Upper lobe of left lung (tissue), 4 donors: ENCODE measurements around the gene SLC25A47.

ENCODE experiments used
- EP300 ChIP-seq, 4 donors: sonication (generic); formaldehyde crosslinking; IDR thresholded peaks; one replicate each; pipeline ENCODE4 v1.5.1; 2017; ENCODE audit warnings: antibody characterized with exemption in 4 of 4, control low read depth in 2 of 4
- POLR2A ChIP-seq, 4 donors: fragments of 450-650 bp; IDR thresholded peaks; one replicate each; pipeline ENCODE4 v1.5.1; 2016 to 2017; ENCODE audit warnings: antibody characterized with exemption in 4 of 4, mild to moderate bottlenecking in 2 of 4
- POLR2AphosphoS5 ChIP-seq, 2 donors: sonication (generic); formaldehyde crosslinking; IDR thresholded peaks; one replicate each; pipeline ENCODE4 v1.5.1; 2017; ENCODE audit warnings: antibody characterized with exemption in 2 of 2
- TF ChIP-seq, protein P1 (sequence below), 6 experiments: fragments of 450-650 bp in 4 of 6; fragments of 200-600 bp in 2 of 6; sonication (generic) in 2 of 6; IDR thresholded peaks; one replicate each; pipeline ENCODE4 v1.5.1; 2016 to 2019; ENCODE audit warnings: antibody characterized with exemption in 6 of 6

DNA sequence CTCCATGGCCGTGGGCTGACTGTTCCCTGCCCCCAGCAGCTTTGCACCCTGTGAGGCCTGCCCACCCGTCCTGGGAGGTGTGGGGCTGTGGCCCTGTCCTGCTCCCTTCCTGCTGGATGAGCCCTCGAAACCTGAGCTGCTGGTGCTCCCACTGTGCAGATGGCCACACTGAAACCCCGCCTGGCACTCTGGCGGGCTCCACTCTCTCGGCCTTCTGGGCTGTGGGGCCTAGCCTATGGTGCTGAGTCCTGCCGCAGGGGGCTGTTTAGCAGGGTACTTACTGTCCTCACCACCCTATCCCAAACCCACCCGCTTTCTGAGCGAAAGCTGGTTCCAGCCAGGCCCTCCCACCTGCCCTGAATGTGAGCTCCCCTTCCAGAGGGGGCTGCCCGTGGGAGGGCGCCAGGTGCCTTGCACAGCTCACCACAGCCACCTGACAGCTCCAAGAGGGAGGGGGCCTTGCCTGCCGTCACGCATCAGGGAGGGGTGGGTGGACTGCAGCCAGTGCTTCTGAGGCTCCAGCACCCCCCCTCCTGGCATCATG, 7.3 kb downstream of the SLC25A47 start:
- TF ChIP-seq POLR2A (IDR thresholded peaks at IDR 0.05) (no peak), POLR2AphosphoS5 (IDR thresholded peaks at IDR 0.05) (no peak), EP300 (IDR thresholded peaks at IDR 0.05) (no peak)
- TF ChIP-seq, protein P1, sequence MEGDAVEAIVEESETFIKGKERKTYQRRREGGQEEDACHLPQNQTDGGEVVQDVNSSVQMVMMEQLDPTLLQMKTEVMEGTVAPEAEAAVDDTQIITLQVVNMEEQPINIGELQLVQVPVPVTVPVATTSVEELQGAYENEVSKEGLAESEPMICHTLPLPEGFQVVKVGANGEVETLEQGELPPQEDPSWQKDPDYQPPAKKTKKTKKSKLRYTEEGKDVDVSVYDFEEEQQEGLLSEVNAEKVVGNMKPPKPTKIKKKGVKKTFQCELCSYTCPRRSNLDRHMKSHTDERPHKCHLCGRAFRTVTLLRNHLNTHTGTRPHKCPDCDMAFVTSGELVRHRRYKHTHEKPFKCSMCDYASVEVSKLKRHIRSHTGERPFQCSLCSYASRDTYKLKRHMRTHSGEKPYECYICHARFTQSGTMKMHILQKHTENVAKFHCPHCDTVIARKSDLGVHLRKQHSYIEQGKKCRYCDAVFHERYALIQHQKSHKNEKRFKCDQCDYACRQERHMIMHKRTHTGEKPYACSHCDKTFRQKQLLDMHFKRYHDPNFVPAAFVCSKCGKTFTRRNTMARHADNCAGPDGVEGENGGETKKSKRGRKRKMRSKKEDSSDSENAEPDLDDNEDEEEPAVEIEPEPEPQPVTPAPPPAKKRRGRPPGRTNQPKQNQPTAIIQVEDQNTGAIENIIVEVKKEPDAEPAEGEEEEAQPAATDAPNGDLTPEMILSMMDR (IDR thresholded peaks at IDR 0.05), result no peak
